ENCODE data around the gene CPT2. TPM values are rescaled to one million over a fixed set of nuclear protein-coding genes. Genes with fewer than 3 reads are reported as not detected.

The CPT2 gene
- total and polyA plus RNA-seq, 2 of the 13 experiments (the other 11 are each of a cell fraction or from before 2014, with no cell fraction given) = 12.6 to 14.6 TPM

DNA sequence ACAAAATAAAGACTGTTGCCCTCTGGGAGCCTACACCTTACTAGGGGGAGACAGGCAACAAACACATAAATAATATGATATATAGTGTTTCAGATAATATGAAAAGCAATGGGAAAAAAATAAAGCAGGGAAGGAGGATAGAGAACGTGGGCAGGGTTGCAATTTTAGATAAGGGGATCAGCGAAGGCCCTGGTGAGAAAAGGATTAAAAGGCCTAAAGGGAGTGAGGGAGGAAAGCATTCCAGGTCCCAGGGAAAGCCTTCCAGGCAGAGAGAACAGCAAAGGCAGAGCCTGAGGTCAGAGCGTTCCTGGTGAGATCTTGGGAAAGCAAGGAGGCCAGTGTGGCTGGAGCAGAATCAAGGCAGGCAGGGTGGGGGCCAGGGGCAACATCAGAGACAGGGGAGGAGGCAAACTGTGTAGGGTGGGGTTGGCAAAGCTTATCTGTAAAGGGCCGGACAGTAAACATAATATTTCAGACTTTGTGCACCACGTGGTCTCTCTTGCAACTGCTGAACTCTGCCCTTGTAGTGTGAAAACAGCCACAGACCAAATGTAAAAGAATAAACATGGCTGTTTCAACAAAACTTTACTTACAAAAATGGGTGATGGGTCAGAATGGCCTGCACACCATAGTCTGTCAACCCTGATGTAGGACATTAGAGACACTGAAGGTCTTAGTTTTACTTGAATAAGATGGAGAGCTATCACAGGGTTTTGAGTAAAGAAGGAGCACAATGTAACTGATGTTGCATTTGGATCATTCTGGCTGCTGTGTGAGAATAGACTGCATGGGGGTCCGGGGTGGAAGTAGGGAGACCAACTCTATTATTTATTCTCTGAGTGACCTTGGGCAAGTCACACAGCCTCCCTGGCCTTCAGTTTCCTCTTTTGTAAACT lies 13.3 kb upstream of the CPT2 start (continued):
- TF ChIP-seq CHCHD3 (CRISPR knock-in tag; IDR thresholded peaks at IDR 0.05) = no peak
- no peak; the same call in 1 of the 2 replicates for TF ChIP-seq KDM5B (CRISPR knock-in tag; IDR thresholded peaks at IDR 0.05; ENCODE audit: borderline replicate concordance)
- 0 out of 2 replicates have a peak, but pooled peaks have one; percentile 59 for TF ChIP-seq ZFP90 (CRISPR knock-in tag; IDR thresholded peaks at IDR 0.05; ENCODE audit: borderline replicate concordance)
- TF ChIP-seq KLF15 (CRISPR knock-in tag; IDR thresholded peaks at IDR 0.05; ENCODE audit: borderline replicate concordance) = no peak
- TF ChIP-seq KLF16 (CRISPR knock-in tag; IDR thresholded peaks at IDR 0.05) = peak in 1 of 2 experiments; percentile 68; a peak in 1 of 4 replicates
- TF ChIP-seq HNRNPH1 (optimal IDR thresholded peaks at IDR 0.05; ENCODE audit: low read depth, low read length) = no peak
- TF ChIP-seq KLF12 (CRISPR knock-in tag; IDR thresholded peaks at IDR 0.05; ENCODE audit: borderline replicate concordance) = peak; percentile 78; the same call in 1 of the 2 replicates
- no peak for TF ChIP-seq TAF15 (IDR thresholded peaks at IDR 0.05; ENCODE audit: low read depth, low read length, poor library complexity, severe bottlenecking)
- TF ChIP-seq ZNF761 (CRISPR knock-in tag; conservative IDR thresholded peaks at IDR 0.05) = peak; percentile 77; the same call in 1 of the 2 replicates
- peak; percentile 32; the same call in 1 of the 2 replicates for TF ChIP-seq ZNF430 (CRISPR knock-in tag; IDR thresholded peaks at IDR 0.05)
- TF ChIP-seq, protein P1, sequence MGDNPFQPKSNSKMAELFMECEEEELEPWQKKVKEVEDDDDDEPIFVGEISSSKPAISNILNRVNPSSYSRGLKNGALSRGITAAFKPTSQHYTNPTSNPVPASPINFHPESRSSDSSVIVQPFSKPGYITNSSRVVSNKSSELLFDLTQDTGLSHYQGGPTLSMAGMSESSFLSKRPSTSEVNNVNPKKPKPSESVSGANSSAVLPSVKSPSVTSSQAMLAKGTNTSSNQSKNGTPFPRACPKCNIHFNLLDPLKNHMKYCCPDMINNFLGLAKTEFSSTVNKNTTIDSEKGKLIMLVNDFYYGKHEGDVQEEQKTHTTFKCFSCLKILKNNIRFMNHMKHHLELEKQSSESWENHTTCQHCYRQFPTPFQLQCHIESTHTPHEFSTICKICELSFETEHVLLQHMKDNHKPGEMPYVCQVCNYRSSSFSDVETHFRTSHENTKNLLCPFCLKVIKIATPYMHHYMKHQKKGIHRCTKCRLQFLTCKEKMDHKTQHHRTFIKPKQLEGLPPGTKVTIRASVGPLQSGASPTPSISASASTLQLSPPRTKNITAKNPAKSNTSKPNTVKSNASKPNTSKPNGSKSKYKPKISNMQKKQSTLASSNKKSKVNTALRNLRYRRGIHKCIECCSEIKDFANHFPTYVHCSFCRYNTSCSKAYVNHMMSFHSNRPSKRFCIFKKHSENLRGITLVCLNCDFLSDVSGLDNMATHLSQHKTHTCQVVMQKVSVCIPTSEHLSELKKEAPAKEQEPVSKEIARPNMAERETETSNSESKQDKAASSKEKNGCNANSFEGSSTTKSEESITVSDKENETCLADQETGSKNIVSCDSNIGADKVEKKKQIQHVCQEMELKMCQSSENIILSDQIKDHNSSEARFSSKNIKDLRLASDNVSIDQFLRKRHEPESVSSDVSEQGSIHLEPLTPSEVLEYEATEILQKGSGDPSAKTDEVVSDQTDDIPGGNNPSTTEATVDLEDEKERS (CRISPR knock-in tag; IDR thresholded peaks at IDR 0.05) = 0 out of 2 replicates have a peak, but pooled peaks have one; percentile 33
- TF ChIP-seq SIX1 (CRISPR knock-in tag; IDR thresholded peaks at IDR 0.05; ENCODE audit: borderline replicate concordance) = peak; percentile 64
- no peak for TF ChIP-seq REPIN1 (CRISPR knock-in tag; IDR thresholded peaks at IDR 0.05; ENCODE audit: borderline replicate concordance, low read depth)
- peak; percentile 66 for TF ChIP-seq POGZ (CRISPR knock-in tag; IDR thresholded peaks at IDR 0.05)
- 0 out of 2 replicates have a peak, but pooled peaks have one; percentile 13 for TF ChIP-seq ATF7-NPFF (CRISPR knock-in tag; IDR thresholded peaks at IDR 0.05; ENCODE audit: low read depth)
- TF ChIP-seq ZMYM3 (CRISPR knock-in tag; IDR thresholded peaks at IDR 0.05) = peak; percentile 70
- peak; percentile 66 for TF ChIP-seq ZNF501 (CRISPR knock-in tag; IDR thresholded peaks at IDR 0.05)
- peak; percentile 71; the same call in 1 of the 2 replicates for TF ChIP-seq MEF2D (CRISPR knock-in tag; IDR thresholded peaks at IDR 0.05)
- TF ChIP-seq, protein P2, sequence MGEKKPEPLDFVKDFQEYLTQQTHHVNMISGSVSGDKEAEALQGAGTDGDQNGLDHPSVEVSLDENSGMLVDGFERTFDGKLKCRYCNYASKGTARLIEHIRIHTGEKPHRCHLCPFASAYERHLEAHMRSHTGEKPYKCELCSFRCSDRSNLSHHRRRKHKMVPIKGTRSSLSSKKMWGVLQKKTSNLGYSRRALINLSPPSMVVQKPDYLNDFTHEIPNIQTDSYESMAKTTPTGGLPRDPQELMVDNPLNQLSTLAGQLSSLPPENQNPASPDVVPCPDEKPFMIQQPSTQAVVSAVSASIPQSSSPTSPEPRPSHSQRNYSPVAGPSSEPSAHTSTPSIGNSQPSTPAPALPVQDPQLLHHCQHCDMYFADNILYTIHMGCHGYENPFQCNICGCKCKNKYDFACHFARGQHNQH (CRISPR knock-in tag; IDR thresholded peaks at IDR 0.05) = peak; percentile 87
- TF ChIP-seq, protein P3, sequence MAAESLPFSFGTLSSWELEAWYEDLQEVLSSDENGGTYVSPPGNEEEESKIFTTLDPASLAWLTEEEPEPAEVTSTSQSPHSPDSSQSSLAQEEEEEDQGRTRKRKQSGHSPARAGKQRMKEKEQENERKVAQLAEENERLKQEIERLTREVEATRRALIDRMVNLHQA (CRISPR knock-in tag; IDR thresholded peaks at IDR 0.05) = no peak
- peak; percentile 86 for TF ChIP-seq CEBPG (CRISPR knock-in tag; IDR thresholded peaks at IDR 0.05)
- peak; percentile 78 for TF ChIP-seq ZSCAN9 (CRISPR knock-in tag; IDR thresholded peaks at IDR 0.05; ENCODE audit: borderline replicate concordance)
- peak; percentile 78 for TF ChIP-seq FOSL2 (CRISPR knock-in tag; IDR thresholded peaks at IDR 0.05)
- no peak for TF ChIP-seq PRPF4 (IDR thresholded peaks at IDR 0.05; ENCODE audit: low read depth, low read length, poor library complexity, severe bottlenecking)
- peak; percentile 42; the same call in 1 of the 2 replicates for TF ChIP-seq ZNF552 (CRISPR knock-in tag; IDR thresholded peaks at IDR 0.05; ENCODE audit: borderline replicate concordance)
